ENCODE results near the gene NCR3LG1. TPM values are rescaled to one million over a fixed set of nuclear protein-coding genes. Genes with fewer than 3 reads are reported as not detected.

The NCR3LG1 gene
- polyA plus RNA-seq, 2 of the 4 experiments (the other 2 are of a cell fraction), result 1.1 to 2.4 TPM

GRCh38 chr11:17384002-17384511, 32.5 kb downstream of the NCR3LG1 start:
- TF ChIP-seq RAD21 (conservative IDR thresholded peaks at IDR 0.05 in 1 of 2, IDR thresholded peaks at IDR 0.05 in 1 of 2) (peak; percentile 92 to 95), SMC3 (IDR thresholded peaks at IDR 0.05) (peak; percentile 94), POLR2A (IDR thresholded peaks at IDR 0.05; ENCODE audit: low read length) (no peak), FOXS1 (CRISPR knock-in tag; IDR thresholded peaks at IDR 0.05) (no peak), REST (IDR thresholded peaks at IDR 0.05) (no peak), KDM5A (IDR thresholded peaks at IDR 0.05) (no peak), CTCF (IDR thresholded peaks at IDR 0.05) (peak; percentile 93), CHD2 (IDR thresholded peaks at IDR 0.05; ENCODE audit: low read length, partially characterized antibody) (no peak), HOXB5 (CRISPR knock-in tag; IDR thresholded peaks at IDR 0.05) (no peak), NFE2L2 (conservative IDR thresholded peaks at IDR 0.05; ENCODE audit: low read length) (no peak)
- ChIA-PET POLR2A (interaction anchor here (0.8 kb wide), 1 partner anchor 176 kb away, joined by 3 read pairs; the partner anchor contains the start of gene PIK3C2A), CTCF (interaction anchor here (0.6 to 21.5 kb wide), 58 partner anchors 9 to 564 kb away, joined by 3 to 1119 read pairs (median 6); partner anchors contain the start of genes ABCC8, NUCB2 and USH1C)
- ATAC-seq (peak; percentile 41 to 79; a peak in 4 of 6 replicates), FAIRE-seq (no peak), DNase-seq (ENCODE audit: low read depth in 1 of 2, low spot score in 1 of 2) (peak; percentile 59 to 89)
- 30% methylated on average over 6 of the region's 6 CpGs for WGBS (ENCODE audit: missing lambda C conversion rate)
- Histone ChIP-seq H3K9me3 (no peaks in the 10 kb centered on the region), H3K27ac (no peak overlapping the region), H3K4me2 (no peak overlapping the region), H3K4me3 (no peak overlapping the region), H3K4me1 (no peaks in the 10 kb centered on the region)

GRCh38 chr11:17385492-17385891, 33.9 kb downstream of the NCR3LG1 start:
- H3K4me3 ChIP-seq, result no peak overlapping the region
- 0 out of 3 replicates have a peak, but pooled peaks cover 3% of the 10 kb centered on the region for H3K4me1 ChIP-seq
- no peak for FAIRE-seq
- H3K4me2 ChIP-seq, result no peak overlapping the region
- TF ChIP-seq POLR2AphosphoS2 (conservative IDR thresholded peaks at IDR 0.05; ENCODE audit: low read length) (no peak), TFCP2L1 (CRISPR knock-in tag; IDR thresholded peaks at IDR 0.05) (no peak), RAD21 (conservative IDR thresholded peaks at IDR 0.05 in 1 of 2, IDR thresholded peaks at IDR 0.05 in 1 of 2) (no peak), RCOR1 (IDR thresholded peaks at IDR 0.05; ENCODE audit: low read depth, low read length) (no peak), NFE2L2 (conservative IDR thresholded peaks at IDR 0.05; ENCODE audit: low read length) (no peak), NR3C1 (IDR thresholded peaks at IDR 0.05) (no peak), HOXB13 (CRISPR knock-in tag; IDR thresholded peaks at IDR 0.05; ENCODE audit: low read depth) (no peak), CHD4 (IDR thresholded peaks at IDR 0.05; ENCODE audit: borderline replicate concordance) (no peak), CTCF (IDR thresholded peaks at IDR 0.05) (no peak), MYC (IDR thresholded peaks at IDR 0.05; ENCODE audit: borderline replicate concordance, low read length) (no peak), FOSB (CRISPR knock-in tag; IDR thresholded peaks at IDR 0.05) (no peak), HEYL (CRISPR knock-in tag; IDR thresholded peaks at IDR 0.05) (no peak), ZSCAN20 (CRISPR knock-in tag; IDR thresholded peaks at IDR 0.05) (no peak), HES2 (IDR thresholded peaks at IDR 0.05) (no peak), JUN (IDR thresholded peaks at IDR 0.05) (no peak), KDM5A (IDR thresholded peaks at IDR 0.05) (no peak), MAFK (IDR thresholded peaks at IDR 0.05; ENCODE audit: partially characterized antibody) (no peak), BHLHE40 (IDR thresholded peaks at IDR 0.05; ENCODE audit: low read depth, low read length) (no peak), FOXS1 (CRISPR knock-in tag; IDR thresholded peaks at IDR 0.05) (no peak), E2F6 (IDR thresholded peaks at IDR 0.05; ENCODE audit: borderline replicate concordance, low read depth) (no peak)
- no peak for DNase-seq (ENCODE audit: low read depth in 1 of 2, low spot score in 1 of 2)
- H3K9me3 ChIP-seq, result no peaks in the 10 kb centered on the region
- ChIA-PET CTCF (interaction anchor here (1.5 to 21.5 kb wide), 10 partner anchors 13 to 128 kb away, joined by 4 to 1119 read pairs (median 21); no protein-coding TSS in a partner anchor), POLR2A (no interaction called here)
- no peak for ATAC-seq
- H3K27ac ChIP-seq, result no peak overlapping the region
- 50% methylated on average over 5 of the region's 5 CpGs for WGBS (ENCODE audit: missing lambda C conversion rate)

All from A549 (cell line).